ENCODE measurements around the gene L3MBTL3. TPM values are rescaled to one million over a fixed set of nuclear protein-coding genes. Genes with fewer than 3 reads are reported as not detected.
"Not testable (repeated sequence)": the region's sequence is repeated elsewhere in the genome, so short reads cannot be mapped to it uniquely, and the experiment has no call there.

Gene L3MBTL3
- total RNA-seq, 2 donors from 2014 or later: 7.4 to 12.5 TPM

- Mint-ChIP-seq H3K4me1 (ENCODE audit: low read depth in 2 of 2) (peaks cover 31 to 33% of the 10 kb centered on the region in 2 donors), H3K36me3 (no peaks in the 10 kb centered on the region), H3K27ac (peak overlapping the region; percentile 12 to 94), H3K9me3 (no peaks in the 10 kb centered on the region), H3K27me3 (no peaks in the 10 kb centered on the region), H3K4me3 (no peak overlapping the region)
- DNase-seq (ENCODE audit: low spot score) (no peak), ATAC-seq (no peak)
These were observed 125.3 kb downstream of the L3MBTL3 start for GRCh38 chr6:130143709-130144108.

GRCh38 chr6:130147111-130147510 lies 128.7 kb downstream of the L3MBTL3 start:
- Mint-ChIP-seq H3K4me3 (no peak overlapping the region), H3K36me3 (no peaks in the 10 kb centered on the region), H3K27ac (peak overlapping the region; percentile 52 to 64), H3K9me3 (no peaks in the 10 kb centered on the region), H3K4me1 (ENCODE audit: low read depth in 2 of 2) (peaks cover 11 to 25% of the 10 kb centered on the region in 2 donors), H3K27me3 (no peaks in the 10 kb centered on the region)
- ATAC-seq: no peak
- no peak for DNase-seq (ENCODE audit: low spot score)

- ATAC-seq (peak; percentile 62 to 70), DNase-seq (ENCODE audit: low spot score) (no peak)
- no peaks in the 10 kb centered on the region for H3K9me3 Mint-ChIP-seq
- no peak overlapping the region for H3K4me3 Mint-ChIP-seq
- no peaks in the 10 kb centered on the region for H3K27me3 Mint-ChIP-seq
- H3K27ac Mint-ChIP-seq: peak overlapping the region; percentile 22 to 64
- H3K4me1 Mint-ChIP-seq (ENCODE audit: low read depth in 2 of 2): peaks cover 11 to 22% of the 10 kb centered on the region in 2 donors
- H3K36me3 Mint-ChIP-seq: no peaks in the 10 kb centered on the region
These were observed 129.8 kb downstream of the L3MBTL3 start for GRCh38 chr6:130148181-130148580.

GRCh38 chr6:130149016-130149415 lies 130.6 kb downstream of the L3MBTL3 start:
- not testable (repeated sequence) for H3K36me3 Mint-ChIP-seq; DNase-seq (ENCODE audit: low spot score)
- H3K4me1 Mint-ChIP-seq (ENCODE audit: low read depth in 2 of 2): peaks cover 11 to 19% of the 10 kb centered on the region in 2 donors

GRCh38 chr6:130150906-130151305 lies 132.5 kb downstream of the L3MBTL3 start:
- no peak for DNase-seq (ENCODE audit: low spot score)
- no peaks in the 10 kb centered on the region for H3K9me3 Mint-ChIP-seq
- H3K27ac Mint-ChIP-seq: no peak overlapping the region
- peaks cover 11 to 19% of the 10 kb centered on the region in 2 donors for H3K4me1 Mint-ChIP-seq (ENCODE audit: low read depth in 2 of 2)
- H3K4me3 Mint-ChIP-seq: no peak overlapping the region
- no peak for ATAC-seq
- H3K36me3 Mint-ChIP-seq: no peaks in the 10 kb centered on the region
- no peaks in the 10 kb centered on the region for H3K27me3 Mint-ChIP-seq

More at GRCh38 chr6:130149016-130149415, 130.6 kb downstream of the L3MBTL3 start:
- not testable (repeated sequence) for H3K9me3 Mint-ChIP-seq, H3K27me3 Mint-ChIP-seq, H3K4me3 Mint-ChIP-seq, ATAC-seq
- peak overlapping the region in 1 of 2 donors; percentile 22 for H3K27ac Mint-ChIP-seq

- H3K27ac Mint-ChIP-seq: no peak overlapping the region
- DNase-seq (ENCODE audit: low spot score): no peak
- no peaks in the 10 kb centered on the region for H3K9me3 Mint-ChIP-seq
- H3K4me3 Mint-ChIP-seq: no peak overlapping the region
- no peaks in the 10 kb centered on the region for H3K36me3 Mint-ChIP-seq
- no peak for ATAC-seq
- no peaks in the 10 kb centered on the region for H3K27me3 Mint-ChIP-seq
- H3K4me1 Mint-ChIP-seq (ENCODE audit: low read depth in 2 of 2): peaks cover 6 to 12% of the 10 kb centered on the region in 2 donors
These were observed 134.6 kb downstream of the L3MBTL3 start for GRCh38 chr6:130152908-130153510.

- Mint-ChIP-seq H3K36me3 (peaks cover 5% of the 10 kb centered on the region), H3K27ac (peak overlapping the region in 1 of 2 donors; percentile 68), H3K4me3 (no peak overlapping the region), H3K4me1 (ENCODE audit: low read depth in 2 of 2) (peaks cover 9 to 21% of the 10 kb centered on the region in 2 donors), H3K27me3 (no peaks in the 10 kb centered on the region), H3K9me3 (no peaks in the 10 kb centered on the region)
- ATAC-seq: no peak
- DNase-seq (ENCODE audit: low spot score): no peak
These were observed 138.5 kb downstream of the L3MBTL3 start for GRCh38 chr6:130156908-130157307.

GRCh38 chr6:130158056-130158455 lies 139.7 kb downstream of the L3MBTL3 start:
- Mint-ChIP-seq H3K9me3 (no peaks in the 10 kb centered on the region), H3K27ac (peak overlapping the region in 1 of 2 donors; percentile 65), H3K4me3 (no peak overlapping the region), H3K4me1 (ENCODE audit: low read depth in 2 of 2) (peaks cover 12 to 24% of the 10 kb centered on the region in 2 donors), H3K36me3 (peaks cover 5% of the 10 kb centered on the region), H3K27me3 (no peaks in the 10 kb centered on the region)
- DNase-seq (ENCODE audit: low spot score): no peak
- no peak for ATAC-seq

- peaks cover 12 to 24% of the 10 kb centered on the region in 2 donors for H3K4me1 Mint-ChIP-seq (ENCODE audit: low read depth in 2 of 2)
- no peaks in the 10 kb centered on the region for H3K27me3 Mint-ChIP-seq
- H3K27ac Mint-ChIP-seq: peak overlapping the region in 1 of 2 donors; percentile 65
- peaks cover 5% of the 10 kb centered on the region for H3K36me3 Mint-ChIP-seq
- DNase-seq (ENCODE audit: low spot score): no peak
- no peak overlapping the region for H3K4me3 Mint-ChIP-seq
- no peak for ATAC-seq
- H3K9me3 Mint-ChIP-seq: no peaks in the 10 kb centered on the region
These were observed 140.2 kb downstream of the L3MBTL3 start for GRCh38 chr6:130158548-130158947.

- Mint-ChIP-seq H3K4me3 (no peak overlapping the region), H3K27me3 (no peaks in the 10 kb centered on the region), H3K27ac (peak overlapping the region; percentile 11 to 65), H3K9me3 (no peaks in the 10 kb centered on the region), H3K4me1 (ENCODE audit: low read depth in 2 of 2) (peaks cover 21 to 31% of the 10 kb centered on the region in 2 donors), H3K36me3 (peaks cover 6% of the 10 kb centered on the region)
- no peak for ATAC-seq
- no peak for DNase-seq (ENCODE audit: low spot score)
These were observed 141.6 kb downstream of the L3MBTL3 start for GRCh38 chr6:130159956-130160355.

- ATAC-seq (no peak), DNase-seq (ENCODE audit: low spot score) (no peak)
- Mint-ChIP-seq H3K4me1 (ENCODE audit: low read depth in 2 of 2) (peaks cover 39 to 46% of the 10 kb centered on the region in 2 donors), H3K4me3 (no peak overlapping the region), H3K36me3 (peaks cover 12% of the 10 kb centered on the region), H3K27me3 (no peaks in the 10 kb centered on the region), H3K9me3 (no peaks in the 10 kb centered on the region), H3K27ac (peak overlapping the region; percentile 60 to 85)
These were observed 143.5 kb downstream of the L3MBTL3 start for GRCh38 chr6:130161683-130162404.

- DNase-seq (ENCODE audit: low spot score): no peak
- H3K27me3 Mint-ChIP-seq: no peaks in the 10 kb centered on the region
- no peak overlapping the region for H3K4me3 Mint-ChIP-seq
- ATAC-seq: no peak
- H3K27ac Mint-ChIP-seq: peak overlapping the region; percentile 60 to 85
- H3K4me1 Mint-ChIP-seq (ENCODE audit: low read depth in 2 of 2): peaks cover 41 to 50% of the 10 kb centered on the region in 2 donors
- no peaks in the 10 kb centered on the region for H3K9me3 Mint-ChIP-seq
- peaks cover 12% of the 10 kb centered on the region for H3K36me3 Mint-ChIP-seq
These were observed 144.0 kb downstream of the L3MBTL3 start for GRCh38 chr6:130162421-130162820.

- no peak for ATAC-seq
- peak overlapping the region in 1 of 2 donors; percentile 93 for H3K27ac Mint-ChIP-seq
- no peak overlapping the region for H3K4me3 Mint-ChIP-seq
- peaks cover 41 to 50% of the 10 kb centered on the region in 2 donors for H3K4me1 Mint-ChIP-seq (ENCODE audit: low read depth in 2 of 2)
- no peak for DNase-seq (ENCODE audit: low spot score)
- no peaks in the 10 kb centered on the region for H3K27me3 Mint-ChIP-seq
- no peaks in the 10 kb centered on the region for H3K9me3 Mint-ChIP-seq
- peaks cover 12% of the 10 kb centered on the region for H3K36me3 Mint-ChIP-seq
These were observed 144.9 kb downstream of the L3MBTL3 start for GRCh38 chr6:130163266-130163665.

- Mint-ChIP-seq H3K4me3 (peak overlapping the region; percentile 64), H3K36me3 (peaks cover 12% of the 10 kb centered on the region), H3K27me3 (no peaks in the 10 kb centered on the region), H3K9me3 (no peaks in the 10 kb centered on the region), H3K27ac (peak overlapping the region; percentile 80 to 93), H3K4me1 (ENCODE audit: low read depth in 2 of 2) (peaks cover 40 to 47% of the 10 kb centered on the region in 2 donors)
- no peak for ATAC-seq
- no peak for DNase-seq (ENCODE audit: low spot score)
These were observed 145.9 kb downstream of the L3MBTL3 start for GRCh38 chr6:130164251-130164650.
